Activated CD8-positive, alpha-beta memory T cell treated with anti-CD3 and anti-CD28 coated beads, Interleukin-2, amount 50 U/mL, for 4 hours (primary cell): ENCODE results near the gene SLC30A4.
"Not testable (repeated sequence)": the region's sequence is repeated elsewhere in the genome, so short reads cannot be mapped to it uniquely, and the experiment has no call there.

ENCODE experiments used
- DNase-seq: peaks from one replicate; pipeline ENCODE4 v3.0.0-alpha.2; 2020

The SLC30A4 gene

DNA sequence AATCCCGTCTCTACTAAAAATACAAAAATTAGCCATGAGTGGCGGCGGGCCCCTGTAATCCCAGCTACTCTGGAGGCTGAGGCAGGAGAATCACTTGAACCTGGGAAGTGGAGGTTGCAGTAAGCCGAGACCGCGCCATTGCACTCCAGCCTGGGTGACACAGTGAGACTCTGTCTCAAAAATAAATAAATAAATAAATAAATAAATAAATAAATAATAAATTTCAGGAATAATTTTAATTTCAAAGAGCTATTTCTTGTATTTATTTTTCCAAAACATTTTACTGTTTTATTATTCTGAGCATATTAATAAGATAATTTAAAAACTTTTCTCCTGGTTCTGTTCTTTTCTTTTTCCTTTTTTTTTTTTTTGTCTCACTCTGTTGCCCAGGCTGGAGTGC, 15.4 kb downstream of the SLC30A4 start:
- not testable (repeated sequence) for DNase-seq

DNA sequence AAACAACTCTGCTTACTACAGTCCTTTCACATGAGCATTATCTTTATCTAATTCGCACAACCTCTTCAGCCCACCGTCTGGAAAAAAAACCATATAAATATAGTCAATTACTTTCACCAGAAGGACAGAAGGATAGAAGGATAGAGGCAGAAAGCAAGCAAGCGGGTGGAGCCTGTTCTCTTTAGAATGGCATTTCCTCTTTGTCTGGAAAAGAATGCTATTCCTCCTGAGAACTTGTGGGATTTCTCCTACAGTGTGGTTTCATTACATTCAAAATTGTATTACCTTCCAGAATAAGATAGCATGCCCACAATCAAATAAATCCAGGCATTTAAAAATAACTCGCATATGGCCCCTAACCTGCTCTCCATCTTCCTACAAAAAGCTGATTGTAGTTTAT, 23.1 kb downstream of the SLC30A4 start:
- no peak for DNase-seq

DNA sequence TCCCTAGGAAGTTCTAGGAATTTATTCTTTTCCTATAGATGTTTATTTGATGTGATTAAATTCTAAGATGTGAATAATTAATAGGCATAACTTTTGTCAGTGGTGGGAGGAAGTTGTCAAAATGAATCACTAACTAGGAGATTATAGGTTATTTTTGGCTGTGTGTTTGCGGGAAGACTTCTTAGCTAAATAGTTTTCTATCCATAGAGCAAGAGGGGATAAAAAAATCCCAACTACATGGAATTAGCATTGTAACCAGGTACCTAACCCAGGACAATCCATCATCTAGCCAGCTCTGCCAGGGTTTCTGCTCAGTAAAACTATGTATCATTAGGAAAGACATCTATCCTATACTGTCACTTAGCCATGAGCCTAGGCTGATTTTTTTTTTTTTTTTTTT, 23.9 kb downstream of the SLC30A4 start:
- DNase-seq, result no peak

DNA sequence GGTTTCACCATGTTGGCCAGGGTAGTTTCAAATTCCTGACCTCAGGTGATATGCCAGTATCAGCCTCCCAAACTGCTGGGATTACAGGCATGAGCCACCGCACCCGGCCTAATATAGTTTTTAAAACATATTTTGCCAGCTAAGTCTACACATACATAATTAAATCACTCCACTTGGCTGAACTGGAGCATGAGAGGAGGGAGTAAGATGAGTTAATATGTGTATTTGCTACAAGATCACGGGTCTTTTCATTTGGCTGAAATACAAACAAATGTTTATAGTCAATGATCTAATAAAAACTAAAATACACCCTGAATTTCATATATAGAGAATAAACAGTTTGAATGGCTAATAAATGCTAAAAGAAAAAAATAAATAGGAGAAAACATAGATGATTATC, 25.3 kb downstream of the SLC30A4 start:
- no peak for DNase-seq

DNA sequence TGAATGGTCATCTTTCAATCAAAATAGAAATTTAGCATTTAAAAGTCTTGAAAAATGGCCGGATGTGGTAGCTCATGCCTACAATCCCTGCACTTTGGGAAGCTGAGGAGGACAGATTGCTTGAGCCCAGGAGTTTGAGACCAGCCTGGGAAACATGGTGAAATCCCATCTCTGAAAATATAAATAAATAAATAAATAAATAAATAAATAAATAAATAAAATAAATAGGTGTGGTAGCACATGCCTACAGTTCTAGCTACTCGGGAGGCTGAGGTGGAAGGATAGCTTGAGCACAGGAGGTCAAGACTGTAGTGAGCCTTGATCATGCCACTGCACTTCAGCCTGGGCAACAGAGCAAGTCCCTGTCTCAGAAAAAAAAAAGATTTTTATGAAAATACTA, 25.9 kb downstream of the SLC30A4 start:
- no peak for DNase-seq

DNA sequence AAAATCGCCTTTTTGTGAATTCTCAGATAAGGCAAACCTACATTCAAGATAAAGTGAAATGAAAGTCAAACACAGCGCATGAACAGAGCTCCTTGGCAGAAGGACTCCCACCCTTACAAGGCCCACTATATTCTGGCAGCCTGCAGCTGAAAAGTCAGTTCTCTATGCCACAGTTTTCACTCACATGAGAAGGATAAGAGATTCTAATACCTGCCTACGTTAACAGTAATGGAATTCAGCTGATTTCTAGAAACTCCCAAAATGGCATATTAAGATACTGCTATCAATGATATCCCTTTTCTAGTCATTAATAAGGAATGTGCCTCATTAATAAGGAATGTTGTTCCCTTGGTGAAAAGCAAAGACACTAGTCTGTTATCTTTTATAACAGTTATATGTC, 27.0 kb downstream of the SLC30A4 start:
- DNase-seq, result no peak

DNA sequence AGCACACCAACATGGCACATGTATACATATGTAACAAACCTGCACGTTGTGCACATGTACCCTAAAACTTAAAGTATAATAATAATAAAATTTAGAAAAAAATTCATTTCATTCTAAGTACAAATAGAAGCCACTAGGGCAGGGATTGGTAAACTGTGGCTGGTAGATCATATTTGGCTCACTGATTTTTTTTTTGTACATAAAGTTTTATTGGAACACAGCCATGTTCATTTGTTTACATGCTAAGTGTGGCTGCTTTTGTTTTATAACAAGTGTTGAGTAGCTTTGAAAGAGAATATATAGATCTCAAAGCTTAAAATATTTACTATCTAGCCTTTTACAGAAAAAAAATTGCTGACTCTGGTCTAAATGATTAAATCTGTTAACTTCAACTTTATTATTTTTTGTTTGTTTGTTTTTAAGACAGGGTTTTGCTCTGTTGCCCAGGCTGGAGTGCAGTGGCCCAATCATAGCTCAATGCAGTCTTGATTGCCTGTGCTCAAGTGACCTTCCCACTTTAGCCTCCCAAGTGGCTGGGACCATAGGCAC, 32.8 kb downstream of the SLC30A4 start:
- DNase-seq, result no peak

DNA sequence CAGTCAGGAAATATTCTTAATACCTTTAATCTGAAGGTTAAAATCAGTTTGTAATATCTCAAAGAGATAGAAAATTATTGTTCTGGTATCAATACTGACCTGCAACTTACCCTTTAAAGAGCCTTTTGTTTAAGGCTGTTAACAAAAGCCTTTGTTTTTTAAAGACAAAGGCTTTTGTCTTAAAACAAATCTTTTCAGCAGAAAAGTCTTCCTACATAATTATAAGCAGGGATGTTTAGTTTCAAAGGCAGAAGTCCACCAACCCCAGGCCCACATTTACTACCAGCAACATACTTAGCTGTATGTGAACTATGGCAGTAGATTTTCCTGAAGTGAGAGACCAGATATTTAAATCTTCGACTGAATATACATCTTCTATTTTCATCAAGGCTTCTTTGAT, 36.2 kb downstream of the SLC30A4 start:
- DNase-seq, result no peak

DNA sequence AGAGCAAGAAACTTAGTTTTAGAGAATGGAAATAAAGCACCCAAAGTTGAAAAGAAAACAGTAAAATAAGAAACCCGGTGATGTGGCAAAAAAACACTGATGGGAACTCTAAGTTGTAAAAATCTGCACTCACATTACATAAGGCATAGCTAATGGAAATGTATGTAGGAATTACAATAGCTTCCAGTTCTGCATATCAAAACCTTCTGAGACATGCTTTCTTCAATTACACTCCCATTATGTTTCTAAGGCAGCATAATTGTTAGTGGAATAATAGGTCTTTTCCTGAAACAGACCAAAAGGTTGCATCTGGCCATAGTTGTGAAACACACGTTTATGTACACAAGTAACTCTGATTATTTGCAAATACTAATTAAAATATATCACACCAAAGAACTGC, 41.4 kb downstream of the SLC30A4 start:
- DNase-seq, result no peak

DNA sequence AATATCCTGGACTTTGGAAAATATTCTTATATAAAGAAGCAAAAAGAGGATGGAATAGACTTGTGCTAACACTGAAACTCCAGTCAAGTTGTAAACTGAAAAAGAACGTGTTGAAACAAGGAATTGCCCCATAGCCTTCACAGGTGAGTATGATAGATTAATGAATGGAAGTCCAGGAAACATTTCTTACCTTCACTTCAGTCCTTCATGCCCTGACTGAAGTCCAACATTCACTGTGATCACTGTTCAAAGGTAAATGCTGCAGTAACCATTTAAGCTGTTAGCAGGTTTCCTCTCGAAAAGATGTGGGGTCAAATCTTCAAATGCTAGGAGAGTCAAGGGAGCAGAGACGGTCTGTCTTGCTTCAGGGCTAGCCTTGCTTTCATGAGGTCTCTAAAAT, 46.1 kb downstream of the SLC30A4 start:
- no peak for DNase-seq

DNA sequence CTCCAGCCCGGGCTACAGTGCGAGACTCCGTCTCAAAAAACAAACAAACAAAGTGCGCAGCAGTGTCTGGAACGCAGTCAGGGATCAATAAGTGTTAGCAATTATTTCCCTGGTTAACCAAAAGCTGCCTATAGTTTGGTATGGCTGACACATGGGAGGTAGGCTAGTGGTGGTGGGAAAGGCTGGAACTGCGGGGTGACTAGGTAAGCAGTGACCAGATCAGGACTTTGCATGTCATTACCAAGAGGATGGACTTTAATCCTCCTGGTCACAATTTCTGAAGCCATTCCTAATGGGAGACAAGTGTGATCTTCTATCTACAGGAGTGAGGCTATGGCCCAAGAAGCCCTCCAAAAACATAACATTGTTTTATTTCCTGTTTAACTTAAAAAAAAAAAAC, 47.8 kb downstream of the SLC30A4 start:
- DNase-seq, result no peak

DNA sequence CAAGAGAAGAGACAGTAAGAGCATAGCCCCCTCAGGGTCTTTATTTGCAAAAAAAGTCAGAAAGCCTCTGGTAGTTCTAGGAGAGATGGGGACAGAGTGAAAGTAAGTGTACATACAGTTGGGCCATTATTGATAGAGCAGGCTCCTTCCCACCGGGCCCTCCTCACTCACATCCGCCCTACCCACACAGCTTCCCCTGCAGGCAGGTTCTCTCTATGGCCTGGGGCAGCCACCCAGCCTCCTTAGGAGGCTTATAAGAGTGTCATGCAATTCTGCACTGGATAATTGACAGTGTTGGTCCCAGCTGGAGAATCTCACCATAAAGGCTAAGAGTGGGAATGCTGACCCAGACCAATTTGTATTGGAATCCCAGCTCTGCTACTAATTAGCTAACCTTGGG, 49.5 kb downstream of the SLC30A4 start:
- DNase-seq, result no peak

DNA sequence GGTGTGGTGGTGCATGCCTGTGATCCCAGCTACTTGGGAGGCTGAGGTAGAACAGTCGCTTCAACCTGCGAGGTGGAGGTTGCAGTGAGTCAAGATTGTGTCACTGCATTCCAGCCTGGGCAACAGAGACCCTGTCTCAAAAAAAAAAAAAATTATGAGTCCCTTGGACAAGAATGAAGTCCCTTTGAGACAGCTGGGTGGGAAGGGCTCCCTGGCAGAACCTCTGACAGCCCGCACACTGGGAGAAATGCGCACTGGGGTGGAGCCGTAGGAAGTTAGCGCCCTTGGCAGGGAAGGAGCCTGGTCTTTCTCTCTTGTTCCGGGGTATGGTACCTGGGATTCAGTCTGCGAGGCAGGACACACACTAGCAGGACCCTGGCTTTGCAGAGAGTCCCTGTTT, 51.4 kb downstream of the SLC30A4 start:
- no peak for DNase-seq

DNA sequence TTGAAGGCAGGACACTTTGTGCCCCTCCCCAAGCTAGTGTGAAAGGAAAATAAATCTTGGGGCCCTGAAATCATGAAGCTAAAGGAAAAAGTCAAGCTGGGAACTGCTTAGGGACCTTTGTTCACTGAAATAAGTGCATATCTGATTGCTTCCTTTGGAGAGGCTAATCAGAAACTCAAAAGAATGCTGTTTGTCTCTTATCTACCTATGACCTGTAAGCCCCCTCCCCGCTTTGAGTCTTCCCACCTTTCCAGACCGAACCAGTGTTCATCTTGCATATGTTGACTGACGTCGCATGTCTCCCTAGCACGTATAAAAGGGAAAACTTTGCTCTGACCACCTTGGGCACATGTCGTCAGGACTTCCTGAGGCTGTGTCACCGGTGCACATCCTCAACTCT, 53.1 kb downstream of the SLC30A4 start:
- DNase-seq, result no peak

DNA sequence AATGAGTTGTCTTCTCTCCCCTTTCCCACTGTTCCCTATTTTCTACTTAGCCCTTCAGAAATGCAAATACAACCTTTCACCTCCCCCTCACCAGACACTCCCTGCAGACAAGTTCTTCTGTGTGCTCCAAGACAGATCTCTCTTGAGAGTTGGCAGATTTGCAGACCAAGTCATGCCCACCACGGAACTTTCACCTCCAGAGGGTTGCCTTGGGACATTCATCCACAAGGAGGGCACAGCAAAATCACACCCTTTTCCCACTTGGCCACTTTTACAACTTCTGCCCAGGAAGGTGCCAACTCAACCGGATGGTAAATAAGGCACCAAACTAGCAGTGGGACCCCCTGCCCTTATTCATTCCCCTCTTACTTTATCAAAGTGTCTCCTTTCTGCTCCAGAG, 53.5 kb downstream of the SLC30A4 start:
- DNase-seq, result no peak

DNA sequence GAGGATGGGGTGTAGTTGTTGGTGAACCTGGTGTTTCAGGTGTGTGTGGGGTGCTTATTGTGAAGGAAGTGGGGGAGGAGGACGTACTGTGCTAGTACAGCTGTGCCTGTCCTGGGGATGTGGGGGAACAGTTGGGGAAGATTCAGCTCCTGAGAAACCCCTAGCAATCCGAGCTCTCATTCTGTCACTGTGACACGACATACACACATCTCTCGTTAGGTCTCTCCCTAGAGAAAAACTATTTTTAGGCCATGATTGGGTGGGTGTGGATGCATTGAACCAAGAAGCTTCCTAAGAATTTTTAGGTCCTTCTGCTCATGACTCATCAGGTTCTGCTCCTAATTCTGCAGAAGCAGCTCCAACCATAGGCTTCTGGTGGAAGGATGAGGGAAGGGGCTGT, 54.3 kb downstream of the SLC30A4 start:
- no peak for DNase-seq

DNA sequence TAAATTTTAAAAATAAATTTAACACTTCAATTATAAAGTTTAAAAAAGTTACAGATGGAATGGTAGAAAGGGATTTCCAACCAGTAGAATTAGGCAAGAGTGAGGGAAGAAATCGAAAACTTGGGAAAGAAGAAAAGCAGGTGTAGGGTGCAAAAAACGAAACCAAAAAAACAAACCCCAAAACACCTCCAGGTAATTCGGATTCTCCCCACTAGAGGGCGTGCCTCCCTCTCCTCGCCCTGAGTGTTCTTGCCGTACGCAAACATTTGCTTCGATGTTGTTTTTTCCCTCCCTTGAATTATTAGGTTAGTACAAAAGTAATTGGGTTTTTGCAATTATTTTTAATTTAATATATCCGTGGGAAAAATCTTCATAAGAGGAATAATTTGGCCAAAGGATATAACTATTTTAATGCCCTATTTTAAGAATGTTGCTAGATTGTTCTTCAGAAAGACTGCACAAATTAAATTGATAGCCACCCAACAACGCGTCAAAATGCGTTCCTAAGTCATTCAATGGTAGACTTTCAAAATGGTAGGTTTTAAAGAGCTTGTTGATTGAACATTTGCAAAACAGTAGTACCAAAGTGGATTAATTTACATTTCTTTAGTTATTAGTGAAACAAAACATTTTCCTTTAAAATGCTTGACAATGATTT, 63.7 kb downstream of the SLC30A4 start:
- DNase-seq, result peak; percentile 82

DNA sequence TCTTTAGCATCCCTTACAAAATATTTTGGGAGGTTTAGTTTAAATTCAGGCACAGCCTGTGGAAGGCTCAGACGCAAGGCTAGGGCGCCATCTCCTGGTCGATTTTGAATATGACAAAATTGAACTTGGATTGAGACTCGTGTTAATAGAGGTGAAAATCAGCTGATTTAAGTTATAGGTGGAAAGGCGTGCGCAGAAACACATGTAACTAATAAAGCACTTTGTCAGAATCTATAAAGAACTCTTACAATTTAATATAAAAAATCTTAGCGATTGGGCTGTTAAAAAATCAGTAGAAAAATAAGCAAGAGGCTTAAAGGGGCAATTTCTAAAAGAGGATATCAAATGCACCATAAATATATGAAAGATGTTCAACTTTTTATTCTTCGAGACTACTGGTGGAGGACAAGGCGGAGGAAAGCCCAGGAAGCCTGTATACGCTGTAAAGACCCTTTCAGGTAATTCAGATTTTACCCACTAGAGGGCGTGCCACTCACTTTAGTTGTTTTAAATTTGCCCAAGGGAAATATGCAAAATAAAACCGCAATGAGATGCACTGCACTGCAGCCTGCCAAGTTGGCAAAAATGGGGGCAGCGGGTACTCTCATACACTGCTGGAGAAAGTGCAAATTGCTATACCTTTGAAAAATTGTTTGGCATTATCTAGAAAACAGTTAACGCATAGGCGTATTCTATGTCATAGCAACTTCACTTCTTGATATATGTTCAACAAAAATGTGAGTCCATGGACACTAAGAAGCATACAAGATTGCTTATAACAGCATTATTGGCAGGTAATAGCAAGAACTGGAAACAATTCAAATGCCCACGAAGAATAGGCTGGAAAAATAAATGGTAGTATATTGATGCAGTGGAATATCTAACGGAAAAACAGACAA, 64.7 kb downstream of the SLC30A4 start:
- peak; percentile 71 for DNase-seq

DNA sequence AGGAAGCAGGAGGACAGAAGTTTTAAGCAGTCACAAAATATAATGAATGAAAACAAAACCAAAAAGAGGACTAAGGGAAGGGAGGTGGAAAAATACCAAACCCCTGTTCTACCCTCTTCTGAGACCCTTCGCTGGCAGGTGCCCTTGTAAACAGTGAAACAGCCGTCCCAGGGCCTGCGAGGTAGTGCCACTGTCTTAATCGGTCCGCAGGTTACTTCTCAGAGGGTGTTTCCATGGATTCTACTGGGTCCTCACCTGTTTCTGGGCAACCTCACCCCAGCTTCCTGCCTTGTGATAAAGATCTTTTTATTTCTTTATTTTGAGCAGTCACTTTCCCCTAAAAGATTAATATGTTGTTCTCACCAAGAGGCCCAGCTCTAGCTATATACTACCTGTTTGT, 65.3 kb downstream of the SLC30A4 start:
- no peak for DNase-seq

DNA sequence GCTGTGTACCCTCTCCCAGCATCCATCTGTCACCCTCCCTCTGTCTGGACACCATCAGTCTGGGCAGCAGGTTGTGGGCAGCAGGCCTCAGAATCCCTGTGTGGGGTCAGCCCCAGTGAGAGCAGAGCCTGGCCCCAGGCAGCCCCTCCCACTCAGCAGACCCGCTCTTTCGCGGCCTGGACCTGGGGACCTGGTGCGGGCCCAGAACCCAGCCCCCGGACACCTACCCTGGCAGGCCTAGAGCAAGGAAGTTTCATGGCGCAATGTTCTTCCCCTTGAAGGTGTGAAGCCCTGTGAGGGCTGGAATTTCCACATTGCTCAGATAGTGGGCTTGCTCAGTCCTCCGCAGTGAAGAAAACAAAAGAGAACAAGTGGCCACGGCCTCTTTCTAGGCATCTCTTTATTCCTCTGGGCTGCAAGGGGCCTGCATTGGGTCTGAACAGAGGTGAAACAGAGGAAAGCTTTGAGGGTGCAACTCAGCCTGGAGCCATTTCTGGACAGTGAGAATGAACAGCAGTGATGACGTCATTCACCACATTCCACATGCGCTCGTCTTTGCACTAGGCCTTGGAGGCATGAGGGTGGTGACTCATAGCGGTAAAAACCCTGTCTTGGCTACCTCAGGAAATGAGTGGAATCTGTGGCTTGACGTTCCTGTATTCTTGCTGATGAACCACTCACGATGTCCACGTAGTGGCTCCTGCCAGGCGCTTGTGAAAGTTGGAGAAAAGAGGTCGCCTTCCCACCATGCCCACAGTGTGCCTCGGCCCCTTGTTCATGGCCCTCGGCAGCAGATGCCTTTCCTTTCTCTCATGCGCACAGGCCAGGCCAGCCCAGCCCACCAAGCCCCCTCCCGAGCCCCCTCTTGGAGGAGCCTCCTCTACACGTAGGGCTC, 66.1 kb downstream of the SLC30A4 start:
- peak; percentile 46 for DNase-seq

DNA sequence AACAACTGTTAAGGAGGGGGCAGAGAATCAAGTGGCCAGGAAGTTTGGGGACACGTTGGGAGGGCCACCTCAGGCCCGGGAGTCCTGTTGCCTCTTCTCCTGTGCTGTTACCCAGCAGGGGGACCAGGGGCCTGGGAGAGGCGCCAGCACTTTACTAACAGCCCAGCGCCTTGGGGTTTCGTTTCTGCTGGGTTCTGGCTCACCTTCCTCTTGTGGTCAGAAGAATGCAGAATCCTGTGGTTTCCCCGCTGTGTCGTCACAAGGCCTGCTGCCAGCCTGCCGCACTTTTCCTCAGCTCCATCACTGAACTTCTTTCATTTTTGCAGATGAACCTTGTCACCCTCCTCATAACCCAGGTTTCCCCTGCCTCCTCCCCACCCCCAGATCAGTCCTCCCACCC, 67.7 kb downstream of the SLC30A4 start:
- peak; percentile 67 for DNase-seq

DNA sequence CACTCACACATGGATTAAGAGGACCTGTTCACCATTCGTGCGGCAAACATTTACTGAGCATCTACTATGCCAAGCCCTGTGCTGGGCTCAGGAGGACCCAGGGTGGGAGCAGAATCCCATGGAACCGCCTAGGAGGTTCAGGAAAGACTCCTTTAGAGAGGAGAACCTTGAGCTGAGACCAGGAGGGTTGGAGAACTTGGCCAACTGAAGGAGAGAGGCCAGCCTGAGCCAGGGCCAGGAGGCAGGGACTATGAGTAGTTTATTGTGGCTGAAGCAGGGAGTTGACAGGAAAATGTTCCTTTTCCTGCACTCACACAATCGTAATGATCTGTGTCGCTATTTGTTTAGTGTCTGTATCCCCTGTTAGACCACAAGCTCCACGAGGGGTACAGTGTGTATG, 71.3 kb downstream of the SLC30A4 start:
- no peak for DNase-seq
